ENCODE results near the gene ERP29. TPM values are rescaled to one million over a fixed set of nuclear protein-coding genes. Genes with fewer than 3 reads are reported as not detected.

Gene ERP29
- total and polyA plus RNA-seq, 2 of the 13 experiments (the other 11 are each of a cell fraction or from before 2014, with no cell fraction given): 111 to 147 TPM

GRCh38 chr12:112012775-112013600, at the start of gene ERP29, which contains the start of gene TMEM116 (continued):
- peak; percentile 57; the same call in 1 of the 2 replicates for TF ChIP-seq HNF1B (CRISPR knock-in tag; IDR thresholded peaks at IDR 0.05)
- TF ChIP-seq ZNF772 (CRISPR knock-in tag; IDR thresholded peaks at IDR 0.05): no peak; the same call in none of the 2 replicates
- TF ChIP-seq EHMT2 (IDR thresholded peaks at IDR 0.05; ENCODE audit: borderline replicate concordance, low read depth, low read length): no peak
- TF ChIP-seq ZBTB39 (CRISPR knock-in tag; IDR thresholded peaks at IDR 0.05): no peak
- TF ChIP-seq GLMP (CRISPR knock-in tag; IDR thresholded peaks at IDR 0.05; ENCODE audit: borderline replicate concordance): no peak
- peak; percentile 91 for TF ChIP-seq PHF8 (CRISPR knock-in tag; IDR thresholded peaks at IDR 0.05)
- TF ChIP-seq REXO4 (CRISPR knock-in tag; IDR thresholded peaks at IDR 0.05; ENCODE audit: borderline replicate concordance): no peak
- TF ChIP-seq MXD3 (CRISPR knock-in tag; IDR thresholded peaks at IDR 0.05): no peak; the same call in 1 of the 2 replicates
- TF ChIP-seq IRF9 (CRISPR knock-in tag; IDR thresholded peaks at IDR 0.05; ENCODE audit: borderline replicate concordance): peak; percentile 69; the same call in 1 of the 2 replicates
- peak; percentile 65; the same call in 1 of the 2 replicates for TF ChIP-seq ZBTB10 (CRISPR knock-in tag; IDR thresholded peaks at IDR 0.05; ENCODE audit: borderline replicate concordance)
- no peak for TF ChIP-seq ZEB1 (IDR thresholded peaks at IDR 0.05; ENCODE audit: insufficient replicate concordance, low read depth)
- no peak for TF ChIP-seq PHF5A (CRISPR knock-in tag; IDR thresholded peaks at IDR 0.05; ENCODE audit: low read depth, unreplicated experiment)
- no peak for TF ChIP-seq ZNF83 (CRISPR knock-in tag; IDR thresholded peaks at IDR 0.05; ENCODE audit: borderline replicate concordance)
- no peak for TF ChIP-seq ZNF576 (CRISPR knock-in tag; IDR thresholded peaks at IDR 0.05)
- TF ChIP-seq ETS1 (CRISPR knock-in tag; IDR thresholded peaks at IDR 0.05): no peak
- TF ChIP-seq NAIF1 (CRISPR knock-in tag; IDR thresholded peaks at IDR 0.05; ENCODE audit: borderline replicate concordance): peak; percentile 93
